8988T (cell line): ENCODE measurements around the gene ILF3.
A peak's percentile ranks its signal among the peaks of the same experiment; 100 is the strongest.

Experiments used
- DNase-seq: peaks from one replicate; pipeline ENCODE4 v3.0.0; 2011

The ILF3 gene

GRCh38 chr19:10653732-10654609 lies at the start of gene ILF3:
Gene ILF3, plus strand, starts transcription at chr19:10654346. Its CDS starts 16,260 bp downstream, at chr19:10670606.
- peak; percentile 87 for DNase-seq

DNA sequence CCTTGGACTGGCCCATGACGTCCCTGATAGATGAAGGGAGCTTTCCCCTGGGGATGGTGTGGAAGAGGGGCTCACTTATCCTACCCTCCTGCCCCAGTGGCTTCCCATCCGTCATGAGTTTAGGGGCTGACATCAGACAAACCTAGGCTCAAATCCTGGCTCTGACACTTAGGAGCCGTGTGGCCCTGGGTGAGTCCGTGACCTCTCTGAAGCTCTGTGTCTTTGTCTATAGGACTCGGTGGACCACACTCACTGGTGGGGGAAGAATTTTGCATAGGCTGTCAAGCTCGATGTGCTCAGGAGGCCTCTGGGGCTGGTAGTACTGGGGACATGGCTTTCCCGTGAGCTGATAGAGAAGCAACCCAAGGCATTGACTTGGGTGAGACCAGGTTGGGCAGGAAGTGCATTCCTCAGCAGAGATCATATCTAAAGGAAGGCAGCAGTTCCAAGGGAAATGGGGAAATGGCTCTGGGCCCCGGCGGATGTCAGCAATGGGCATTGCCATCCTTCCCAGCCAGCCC lies 49.6 kb upstream of the ILF3 start:
- no peak for DNase-seq

DNA sequence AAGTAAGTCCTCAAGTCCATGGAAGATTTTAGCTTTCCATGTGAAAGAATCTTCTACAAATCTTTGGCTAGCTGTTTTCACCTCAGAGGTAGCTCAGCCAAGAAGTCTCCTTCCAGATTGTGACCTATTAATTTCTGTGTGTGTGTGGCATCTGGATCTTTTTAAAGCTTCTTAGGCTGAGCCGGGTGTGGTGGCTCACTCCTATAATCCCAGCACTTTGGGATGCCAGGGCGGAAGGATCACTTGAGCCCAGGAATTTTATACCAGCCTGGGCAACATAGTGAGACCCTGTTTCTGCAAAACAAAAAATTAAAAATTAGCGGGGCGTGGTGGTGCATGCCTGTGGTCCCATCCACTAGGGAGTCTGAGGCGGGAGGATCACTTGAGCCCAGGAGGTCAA lies 42.2 kb upstream of the ILF3 start:
- no peak for DNase-seq

GRCh38 chr19:10612499-10613119 lies 41.5 kb upstream of the ILF3 start:
- no peak for DNase-seq

DNA sequence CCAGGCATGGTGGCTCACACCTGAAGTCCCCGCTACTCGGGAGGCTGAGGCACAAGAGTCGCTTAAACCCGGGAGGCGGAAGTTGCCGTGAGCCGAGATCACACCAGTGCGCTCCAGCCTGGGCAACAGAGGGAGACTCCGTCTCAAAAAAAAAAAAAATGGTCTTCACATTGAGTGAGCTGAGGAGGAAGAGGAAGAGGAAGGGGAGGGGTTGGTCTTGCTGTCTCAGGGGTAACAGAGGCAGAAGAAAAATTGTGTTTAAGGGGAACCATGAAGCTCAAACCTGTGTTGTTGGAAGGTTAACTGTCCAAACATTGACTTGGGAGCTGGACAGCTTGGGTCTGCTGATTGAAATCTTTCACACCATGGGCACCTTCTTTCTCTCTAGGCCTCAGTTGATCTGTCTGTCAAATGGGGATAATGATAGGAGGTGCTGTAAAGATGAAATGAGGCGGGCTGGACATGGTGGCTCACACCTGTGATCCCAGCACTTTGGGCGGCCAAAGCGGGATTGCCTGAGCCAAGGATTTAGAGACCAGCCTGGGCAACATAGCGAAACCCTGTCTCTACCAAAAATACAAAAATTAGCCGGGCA lies 38.6 kb upstream of the ILF3 start:
- DNase-seq = no peak

- no peak for DNase-seq
These were observed 36.6 kb upstream of the ILF3 start for GRCh38 chr19:10617409-10618121.

GRCh38 chr19:10618846-10619245 lies 35.3 kb upstream of the ILF3 start:
- no peak for DNase-seq

DNA sequence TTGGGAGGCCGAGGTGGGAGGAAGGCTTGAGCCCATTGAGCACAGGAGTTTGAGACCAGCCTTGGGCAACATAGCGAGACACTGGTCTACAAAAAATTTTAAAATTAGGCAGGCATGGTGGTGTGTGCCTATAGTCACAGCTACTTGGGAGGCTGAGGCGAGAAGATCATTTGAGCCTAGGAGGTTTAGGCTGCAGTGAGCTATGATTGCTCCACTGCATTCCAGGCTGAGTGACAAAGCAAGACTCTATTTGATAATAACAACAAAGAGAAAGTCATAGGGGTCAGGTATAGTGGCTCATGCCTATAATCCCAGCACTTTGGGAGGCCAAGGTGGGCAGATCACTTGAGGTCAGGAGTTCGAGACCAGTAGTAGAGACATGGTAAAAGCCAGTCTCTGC lies 33.4 kb upstream of the ILF3 start:
- DNase-seq = no peak

GRCh38 chr19:10621966-10622365 lies 32.2 kb upstream of the ILF3 start:
- DNase-seq = no peak

DNA sequence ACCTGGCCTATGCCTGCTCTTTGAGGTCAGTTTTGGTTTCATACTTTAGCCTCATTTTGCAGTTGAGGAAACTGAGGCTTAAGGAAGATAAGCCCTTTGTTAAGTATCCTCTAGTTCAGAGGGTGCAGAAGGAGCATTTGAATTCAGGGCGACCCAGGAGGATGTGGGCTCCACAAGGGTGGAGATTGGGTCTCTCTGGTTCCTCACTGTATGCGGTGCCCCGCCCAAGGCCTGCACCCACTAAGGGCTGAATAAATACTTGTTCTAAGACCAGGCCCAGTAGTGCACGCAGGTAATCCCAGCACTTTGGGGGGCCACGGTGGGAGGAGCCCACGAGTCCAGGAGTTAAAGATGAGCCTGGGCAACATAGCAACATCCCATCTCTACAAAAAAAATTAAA lies 29.6 kb upstream of the ILF3 start:
- DNase-seq = no peak

DNA sequence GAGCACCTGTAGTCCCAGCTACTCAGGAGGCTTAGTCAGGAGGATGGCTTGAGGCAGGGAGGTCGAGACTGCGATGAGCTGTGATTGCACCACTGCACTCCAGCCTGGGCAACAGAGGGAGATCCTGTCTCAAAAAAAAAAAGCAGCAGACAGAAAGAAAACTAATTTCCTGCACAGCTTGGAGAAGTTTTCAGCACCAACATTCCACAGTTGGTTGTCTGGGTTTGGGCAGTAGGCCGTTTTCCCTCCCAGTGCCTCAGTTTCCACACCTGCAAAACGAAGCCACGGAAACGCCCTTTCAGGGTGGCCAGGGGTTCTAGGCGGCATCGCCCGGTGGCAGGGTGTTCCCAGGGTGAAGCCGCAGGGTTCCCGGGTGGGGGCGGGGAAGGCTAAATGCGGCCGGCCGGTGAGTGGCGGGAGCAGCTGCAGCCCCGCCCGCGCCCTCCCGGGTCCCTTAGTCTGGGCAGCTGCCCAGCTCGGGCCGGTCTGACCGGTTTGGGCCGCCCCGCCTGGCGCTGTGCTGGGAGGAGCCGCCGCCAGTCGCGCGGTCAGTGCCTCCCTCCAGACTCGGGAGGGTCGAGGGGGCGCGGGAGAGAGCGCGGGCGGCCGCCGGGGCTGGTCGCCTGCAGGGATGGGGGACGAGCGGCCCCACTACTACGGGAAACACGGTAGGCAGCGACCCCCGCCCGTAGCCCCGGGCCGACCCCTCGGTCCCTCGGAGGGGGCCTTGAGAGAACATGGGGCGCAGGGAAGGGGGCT lies 29.0 kb upstream of the ILF3 start, which contains the start of gene SLC44A2:
Gene SLC44A2, plus strand, starts transcription at position 551 of the 759 bp plus-strand sequence. Its CDS starts 81 bp downstream, at position 632.
- DNase-seq = peak; percentile 83

- DNase-seq = no peak
These were observed 28.4 kb upstream of the ILF3 start for GRCh38 chr19:10625762-10626138.

DNA sequence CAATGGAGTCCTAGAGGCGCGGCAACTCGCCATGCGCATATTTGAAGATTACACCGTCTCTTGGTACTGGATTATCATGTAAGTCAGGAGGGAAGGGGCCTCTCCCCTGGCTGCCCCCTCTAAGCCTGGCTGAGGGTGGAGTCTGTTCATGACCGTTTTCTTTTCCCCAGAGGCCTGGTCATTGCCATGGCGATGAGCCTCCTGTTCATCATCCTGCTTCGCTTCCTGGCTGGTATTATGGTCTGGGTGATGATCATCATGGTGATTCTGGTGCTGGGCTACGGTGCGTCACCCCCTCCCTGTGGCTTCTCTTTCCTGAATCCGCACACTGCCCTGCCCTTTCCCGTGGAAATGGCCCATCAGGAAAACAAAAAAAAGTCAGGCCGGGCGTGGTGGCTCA lies 22.3 kb upstream of the ILF3 start:
- DNase-seq = no peak

DNA sequence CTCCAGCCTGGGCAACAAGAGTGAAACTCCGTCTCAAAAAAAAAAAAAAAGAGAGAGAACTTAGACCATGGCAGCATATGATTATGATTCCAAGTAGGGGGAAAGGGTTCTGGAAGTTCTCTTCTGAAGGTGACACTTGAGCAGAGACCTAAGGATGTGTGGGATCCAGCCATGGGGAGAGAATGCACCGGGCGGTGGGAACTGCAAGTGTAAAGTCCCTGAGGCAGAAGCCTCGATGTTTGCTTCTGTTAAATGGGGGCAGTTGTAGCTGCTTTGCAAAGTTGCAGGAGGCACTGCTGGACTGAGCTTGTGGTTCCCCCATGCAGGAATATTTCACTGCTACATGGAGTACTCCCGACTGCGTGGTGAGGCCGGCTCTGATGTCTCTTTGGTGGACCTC lies 19.7 kb upstream of the ILF3 start:
- no peak for DNase-seq

- DNase-seq = no peak
These were observed 19.2 kb upstream of the ILF3 start for GRCh38 chr19:10634963-10635362.

GRCh38 chr19:10636304-10636972 lies 17.7 kb upstream of the ILF3 start:
- DNase-seq = no peak

DNA sequence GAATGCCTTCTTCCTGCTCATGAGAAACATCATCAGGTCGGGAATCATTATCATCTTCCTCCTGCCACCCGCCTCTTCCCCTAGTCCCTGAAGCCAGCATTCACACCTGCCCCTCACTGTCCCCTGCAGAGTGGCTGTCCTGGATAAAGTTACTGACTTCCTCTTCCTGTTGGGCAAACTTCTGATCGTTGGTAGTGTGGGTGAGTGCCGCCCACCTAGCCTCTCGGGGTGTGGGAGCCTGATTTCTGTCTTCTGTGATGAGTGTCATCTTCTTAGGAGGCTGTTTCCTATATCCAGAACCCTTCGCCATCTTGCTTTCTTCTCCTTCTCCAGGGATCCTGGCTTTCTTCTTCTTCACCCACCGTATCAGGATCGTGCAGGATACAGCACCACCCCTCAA lies 16.3 kb upstream of the ILF3 start:
- DNase-seq = no peak

DNA sequence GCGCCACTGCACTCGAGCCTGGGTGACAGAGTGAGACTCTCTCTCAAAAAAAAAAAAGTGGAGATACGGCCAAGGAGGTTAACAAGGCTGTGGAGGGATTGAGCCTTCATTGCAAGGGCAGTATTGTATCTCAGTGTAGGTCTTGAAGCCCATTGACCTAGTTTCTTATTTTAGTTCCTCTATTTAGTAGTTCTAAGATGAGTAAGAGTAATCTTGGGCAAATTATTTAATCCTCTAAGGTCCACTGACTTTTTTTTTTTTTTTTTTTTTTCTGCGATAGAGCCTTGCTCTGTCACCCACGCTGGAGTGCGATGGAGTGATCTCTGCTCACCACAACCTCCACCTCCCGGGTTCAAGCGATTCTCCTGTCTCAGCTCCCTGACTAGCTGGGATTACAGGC lies 14.3 kb upstream of the ILF3 start:
- DNase-seq = no peak

DNA sequence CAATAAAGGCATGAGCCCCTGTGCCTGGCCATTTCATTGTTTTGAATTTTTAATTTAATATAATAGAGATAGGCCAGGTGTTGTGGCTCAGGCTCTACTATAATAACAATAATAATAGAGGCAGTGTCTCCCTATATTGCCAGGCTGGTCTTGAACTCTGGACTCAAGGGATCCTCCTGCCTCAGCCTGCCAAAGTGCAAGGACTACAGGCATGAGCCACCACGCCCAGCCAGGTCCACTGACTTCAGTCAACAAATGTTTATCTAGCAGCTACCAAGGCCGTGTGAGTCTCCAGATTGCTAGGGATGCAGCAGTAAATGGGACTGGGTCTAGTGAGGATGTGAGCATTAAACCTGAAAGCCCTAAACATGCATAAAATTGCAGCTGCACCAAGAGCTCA lies 13.8 kb upstream of the ILF3 start:
- DNase-seq = no peak

DNA sequence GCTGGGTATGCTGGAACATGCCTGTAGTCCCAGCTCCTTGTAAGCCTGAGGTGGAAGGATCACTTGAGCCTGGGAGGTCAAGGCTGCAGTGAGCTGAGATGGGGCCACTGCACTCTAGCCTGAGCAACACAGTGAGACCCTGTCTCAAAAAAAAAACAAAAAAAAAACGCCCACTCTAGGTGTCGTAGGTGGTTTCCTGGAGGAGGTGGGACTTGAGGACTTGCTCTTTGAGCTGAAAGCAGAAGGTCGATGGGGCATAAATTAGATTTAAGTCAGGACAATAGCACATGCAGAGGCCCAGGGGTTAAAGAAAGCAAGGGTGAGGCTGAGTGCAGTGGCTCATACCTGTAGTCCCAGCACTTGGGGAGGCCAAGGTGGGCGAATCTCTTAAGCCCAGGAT lies 12.9 kb upstream of the ILF3 start:
- no peak for DNase-seq

DNA sequence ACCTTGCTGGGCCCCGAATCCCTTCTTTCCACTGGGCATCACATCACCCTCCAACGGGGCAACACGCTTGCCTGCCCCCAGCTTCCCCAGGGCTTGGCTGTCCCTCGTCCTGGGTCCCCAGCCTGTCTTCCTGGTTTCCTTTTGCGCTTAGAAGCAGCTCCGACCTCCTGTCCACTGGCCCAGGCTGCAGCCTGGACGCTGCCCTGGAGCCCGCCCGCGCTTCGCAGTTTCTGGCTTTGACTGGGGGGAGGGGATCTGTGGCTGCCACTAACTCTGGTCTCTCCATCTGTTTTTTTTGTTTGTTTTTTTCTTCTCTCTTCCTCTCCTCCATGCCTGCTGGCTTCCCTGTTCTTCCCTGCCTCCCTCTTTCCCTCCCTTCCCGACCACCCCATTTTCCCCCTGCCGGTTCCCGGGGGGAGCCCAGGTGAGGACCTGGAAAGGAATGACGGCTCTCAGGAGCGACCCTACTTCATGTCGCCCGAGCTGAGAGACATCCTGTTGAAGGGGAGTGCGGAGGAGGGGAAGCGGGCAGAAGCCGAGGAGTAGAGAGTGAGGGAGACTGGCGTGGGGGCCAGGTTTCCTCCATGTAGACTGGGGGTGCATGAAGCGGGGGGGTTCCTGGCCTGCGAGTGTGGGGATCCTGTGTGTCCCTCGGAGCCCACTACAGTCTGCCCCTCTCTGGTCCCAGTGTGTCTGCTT lies 11.5 kb upstream of the ILF3 start:
- no peak for DNase-seq
